Measurements from ENCODE around the gene GPS1.

GRCh38 chr17:82106688-82107305, 55.1 kb downstream of the GPS1 start:
- no peak for TF ChIP-seq BACH2 (CRISPR knock-in tag; IDR thresholded peaks at IDR 0.05; ENCODE audit: borderline replicate concordance)
- TF ChIP-seq TOX (CRISPR knock-in tag; IDR thresholded peaks at IDR 0.05; ENCODE audit: borderline replicate concordance), result no peak
- no peak for TF ChIP-seq ARNTL (CRISPR knock-in tag; IDR thresholded peaks at IDR 0.05; ENCODE audit: borderline replicate concordance, low read depth)
- no peak for TF ChIP-seq ZFP30 (CRISPR knock-in tag; IDR thresholded peaks at IDR 0.05)
- no peak for TF ChIP-seq ISL1 (CRISPR knock-in tag; IDR thresholded peaks at IDR 0.05)
- TF ChIP-seq PATZ1 (CRISPR knock-in tag; IDR thresholded peaks at IDR 0.05; ENCODE audit: borderline replicate concordance), result no peak
- no peak for TF ChIP-seq RARB (CRISPR knock-in tag; IDR thresholded peaks at IDR 0.05)
- TF ChIP-seq ZFP3 (CRISPR knock-in tag; IDR thresholded peaks at IDR 0.05), result no peak
- TF ChIP-seq CSDC2 (CRISPR knock-in tag; IDR thresholded peaks at IDR 0.05), result no peak
- no peak for TF ChIP-seq CREB5 (CRISPR knock-in tag; IDR thresholded peaks at IDR 0.05; ENCODE audit: low read depth)
- TF ChIP-seq CSRNP3 (CRISPR knock-in tag; IDR thresholded peaks at IDR 0.05), result no peak
- TF ChIP-seq OSR1 (CRISPR knock-in tag; IDR thresholded peaks at IDR 0.05), result no peak
- no peak for TF ChIP-seq SNAI2 (CRISPR knock-in tag; IDR thresholded peaks at IDR 0.05)
